B cell (primary cell): ENCODE data around the gene C1QA. TPM values are rescaled to one million over a fixed set of nuclear protein-coding genes. Genes with fewer than 3 reads are reported as not detected.

Experiments used
- ATAC-seq: fragments of 200-7000 bp; cut with Tn5 transposase; one replicate; pipeline ENCODE4 v1.10.0; 2021; ENCODE audit warnings: low read depth, mild to moderate bottlenecking, moderate number of reproducible peaks, moderate library complexity
- CTCF ChIA-PET: fragments of 350-600 bp; sonication (Branson Sonifier 250); formaldehyde crosslinking; loops from one replicate; lab custom pipeline; 2021; ENCODE audit warnings: antibody characterized with exemption, inconsistent platforms; lab: Charles Lee
- POLR2A ChIA-PET: fragments of 350-600 bp; sonication (Branson Sonifier 250); formaldehyde crosslinking; loops from one replicate; lab custom pipeline; 2021; ENCODE audit warnings: antibody characterized with exemption; lab: Charles Lee
- DNase-seq: peaks from one replicate; pipeline ENCODE4 v3.0.0; 2013
- H2AFZ ChIP-seq: 2 replicates; pipeline ENCODE4 v1.6.1; 2012; ENCODE audit warnings: mild to moderate bottlenecking, low read depth, low read length; ENCODE audit not compliant: insufficient read depth, poor library complexity, severe bottlenecking
- H3K27ac ChIP-seq, 2 donors: 1 replicate in 1 of 2; 2 replicates in 1 of 2; pipeline ENCODE4 v1.5.1; 2012 to 2013; ENCODE audit warnings: low read length in 2 of 2, mild to moderate bottlenecking in 2 of 2, moderate library complexity in 1 of 2
- H3K27me3 ChIP-seq, 4 experiments: fragments of 200-600 bp in 1 of 4; sonication (generic) in 1 of 4; replicated peaks in 1 of 4; 1 replicate in 2 of 4; 2 replicates in 2 of 4; pipeline versions ENCODE4 v1.6.1 to v1.7.0; 2013 to 2016; ENCODE audit warnings: low read length in 3 of 4, mild to moderate bottlenecking in 2 of 4, mixed read lengths in 1 of 4, moderate library complexity in 1 of 4; ENCODE audit not compliant: insufficient read depth in 4 of 4, control insufficient read depth in 3 of 4; ENCODE audit errors: control extremely low read depth in 1 of 4
- H3K36me3 ChIP-seq, 2 experiments: replicated peaks in 1 of 2; 1 replicate in 1 of 2; 2 replicates in 1 of 2; pipeline versions ENCODE4 v1.6.1 to v1.7.1; 2013; ENCODE audit warnings: low read length in 1 of 2; ENCODE audit not compliant: insufficient read depth in 2 of 2, control insufficient read depth in 1 of 2; ENCODE audit errors: control extremely low read depth in 1 of 2, extremely low read depth in 1 of 2
- H3K4me1 ChIP-seq, 2 donors: fragments of 200-600 bp in 1 of 2; sonication (generic) in 1 of 2; 1 replicate in 1 of 2; 2 replicates in 1 of 2; pipeline versions ENCODE4 v1.5.1 to v1.6.1; 2013 to 2017; ENCODE audit warnings: low read length in 2 of 2; ENCODE audit not compliant: control insufficient read depth in 2 of 2, insufficient read depth in 2 of 2
- H3K4me2 ChIP-seq: replicated peaks from 2 replicates; pipeline ENCODE3; 2012; ENCODE audit warnings: mild to moderate bottlenecking, low read depth, low read length; ENCODE audit not compliant: poor library complexity, severe bottlenecking
- H3K4me3 ChIP-seq, 5 experiments: fragments of 200-600 bp in 1 of 5; sonication (generic) in 1 of 5; 1 replicate in 3 of 5; 2 replicates in 2 of 5; pipeline versions ENCODE4 v1.5.1 to v1.7.0; 2011 to 2016; ENCODE audit warnings: low read length in 4 of 5, mild to moderate bottlenecking in 4 of 5, low read depth in 2 of 5, control low read depth in 1 of 5, moderate library complexity in 1 of 5; ENCODE audit not compliant: insufficient read depth in 1 of 5; ENCODE audit errors: control extremely low read depth in 1 of 5, extremely low read depth in 1 of 5
- H3K79me2 ChIP-seq: fragments of 200-600 bp; sonication (generic); one replicate; pipeline ENCODE4 v1.6.0; 2016; ENCODE audit warnings: low read length; ENCODE audit not compliant: control insufficient read depth, insufficient read depth
- H3K9ac ChIP-seq: fragments of 200-600 bp; sonication (generic); 2 replicates; pipeline ENCODE4 v1.6.1; 2017; ENCODE audit warnings: mild to moderate bottlenecking, low read length, moderate library complexity
- H3K9me3 ChIP-seq, 3 donors: one replicate each; pipeline versions ENCODE4 v1.6.1 to v1.7.1; 2013; ENCODE audit warnings: low read length in 2 of 3; ENCODE audit not compliant: control insufficient read depth in 2 of 3, insufficient read depth in 1 of 3; ENCODE audit errors: control extremely low read depth in 1 of 3
- H4K20me1 ChIP-seq: 2 replicates; pipeline ENCODE4 v1.6.0; 2012; ENCODE audit warnings: mild to moderate bottlenecking, low read length; ENCODE audit not compliant: insufficient read depth, control insufficient read depth, poor library complexity, severe bottlenecking
- H3K27ac Mint-ChIP-seq: one replicate; pipeline ENCODE4 v1.8.0; 2021; ENCODE audit warnings: mixed read lengths
- H3K27me3 Mint-ChIP-seq: one replicate; pipeline ENCODE4 v1.8.0; 2021; ENCODE audit warnings: mixed read lengths
- H3K4me1 Mint-ChIP-seq: one replicate; pipeline ENCODE4 v1.8.0; 2021; ENCODE audit warnings: mixed read lengths
- H3K4me3 Mint-ChIP-seq: one replicate; pipeline ENCODE4 v1.8.0; 2021; ENCODE audit warnings: mixed read lengths
- H3K9me3 Mint-ChIP-seq: one replicate; pipeline ENCODE4 v1.8.0; 2022; ENCODE audit warnings: mixed read lengths; ENCODE audit not compliant: insufficient read depth
- EZH2 ChIP-seq: IDR thresholded peaks from 2 replicates; pipeline ENCODE4 v1.6.1; 2012; ENCODE audit warnings: borderline replicate concordance, low read depth, mild to moderate bottlenecking, moderate library complexity, low read length; ENCODE audit not compliant: insufficient read depth, poor library complexity, severe bottlenecking
- WGBS: methylation state at CpG from one replicate; pipeline ENCODE4 v1.1.5; 2013; ENCODE audit warnings: missing lambda C conversion rate; ENCODE audit not compliant: insufficient coverage; 5-methylcytosine and 5-hydroxymethylcytosine counted together
- intact Hi-C: fragments of 100-400 bp; cut with micrococcal nuclease; formaldehyde crosslinking; loops from one replicate; pipeline ENCODE4 v1.10.0; 2022
- polyA plus RNA-seq: library from polyadenylated mRNA; depleted of rRNA; stranded (reverse); fragments of >200 nt; gene quantifications from 2 replicates; pipeline ENCODE4 v1.2.3, GENCODE V29; 2012
- total RNA-seq, 2 donors: library from RNA; stranded (reverse); fragments of 120-200 nt in 1 of 2; gene quantifications; 1 replicate in 1 of 2; 2 replicates in 1 of 2; pipeline versions ENCODE4 v1.2.3 to v1.2.4, GENCODE V29; 2013 to 2022
- TF ChIP-seq, protein P1 (sequence below): fragments of 200-600 bp; IDR thresholded peaks from one replicate; pipeline ENCODE4 v1.8.0; 2022; ENCODE audit warnings: antibody characterized with exemption, mild to moderate bottlenecking

C1QA gene
- total and polyA plus RNA-seq, 2 donors (not counting 1 experiment from before 2014, with no cell fraction given): 0.16 TPM; not detected in 1

DNA sequence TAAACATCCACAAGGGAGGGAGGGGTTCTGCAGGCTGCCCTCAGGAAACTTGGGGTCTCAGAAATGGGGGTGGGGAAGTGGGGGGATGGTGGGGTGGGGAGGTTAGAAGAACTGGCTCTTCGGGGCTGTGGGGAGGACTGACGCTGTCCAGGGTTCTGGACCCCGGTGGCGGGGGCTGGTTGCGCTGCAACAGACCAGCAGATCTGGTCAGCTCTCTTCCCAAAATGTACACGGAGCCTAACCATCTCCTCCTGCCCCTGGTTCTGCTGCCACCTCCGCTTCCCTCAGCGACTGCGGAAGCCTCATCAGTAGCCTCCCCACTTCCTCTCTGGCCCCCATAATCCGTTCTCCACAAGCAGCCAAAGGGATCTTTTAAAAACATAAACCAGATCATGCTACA lies 29.3 kb upstream of the C1QA start:
- peaks cover 55% of the 10 kb centered on the region for H3K27me3 Mint-ChIP-seq

DNA sequence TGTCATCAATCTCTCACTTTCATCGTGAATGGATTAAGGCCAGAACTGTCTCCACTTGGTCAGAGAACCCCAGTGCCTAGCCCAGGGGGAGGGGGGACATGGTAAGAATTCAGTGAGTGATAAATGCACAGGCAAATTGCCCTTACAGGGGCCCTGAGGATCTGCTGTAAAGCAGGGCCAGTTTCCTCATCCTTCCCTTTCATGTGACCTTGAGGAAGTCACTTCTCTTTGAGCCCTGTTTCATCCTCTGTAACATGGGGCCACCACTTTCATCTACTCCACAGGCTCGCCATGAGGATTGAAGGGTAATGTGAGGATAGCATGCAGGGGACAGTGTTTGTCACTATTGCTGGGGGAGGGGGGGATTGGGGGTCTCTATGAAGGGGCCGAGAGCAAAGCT lies 28.1 kb upstream of the C1QA start:
- ATAC-seq: no peak
- no peaks in the 10 kb centered on the region for H3K9me3 ChIP-seq
- no peak overlapping the region for H2AFZ ChIP-seq
- no peaks in the 10 kb centered on the region for H4K20me1 ChIP-seq
- no peaks in the 10 kb centered on the region for H3K4me1 Mint-ChIP-seq
- no peak overlapping the region for H3K4me3 Mint-ChIP-seq
- WGBS: 83% methylated on average over 1 of the region's 3 CpGs
- no peak overlapping the region for H3K4me2 ChIP-seq
- H3K27me3 ChIP-seq: peaks cover 0 to 13% (median 0%) of the 10 kb centered on the region in 4 experiments
- no peak overlapping the region for H3K27ac Mint-ChIP-seq
- TF ChIP-seq EZH2: no peak
- TF ChIP-seq, protein P1, sequence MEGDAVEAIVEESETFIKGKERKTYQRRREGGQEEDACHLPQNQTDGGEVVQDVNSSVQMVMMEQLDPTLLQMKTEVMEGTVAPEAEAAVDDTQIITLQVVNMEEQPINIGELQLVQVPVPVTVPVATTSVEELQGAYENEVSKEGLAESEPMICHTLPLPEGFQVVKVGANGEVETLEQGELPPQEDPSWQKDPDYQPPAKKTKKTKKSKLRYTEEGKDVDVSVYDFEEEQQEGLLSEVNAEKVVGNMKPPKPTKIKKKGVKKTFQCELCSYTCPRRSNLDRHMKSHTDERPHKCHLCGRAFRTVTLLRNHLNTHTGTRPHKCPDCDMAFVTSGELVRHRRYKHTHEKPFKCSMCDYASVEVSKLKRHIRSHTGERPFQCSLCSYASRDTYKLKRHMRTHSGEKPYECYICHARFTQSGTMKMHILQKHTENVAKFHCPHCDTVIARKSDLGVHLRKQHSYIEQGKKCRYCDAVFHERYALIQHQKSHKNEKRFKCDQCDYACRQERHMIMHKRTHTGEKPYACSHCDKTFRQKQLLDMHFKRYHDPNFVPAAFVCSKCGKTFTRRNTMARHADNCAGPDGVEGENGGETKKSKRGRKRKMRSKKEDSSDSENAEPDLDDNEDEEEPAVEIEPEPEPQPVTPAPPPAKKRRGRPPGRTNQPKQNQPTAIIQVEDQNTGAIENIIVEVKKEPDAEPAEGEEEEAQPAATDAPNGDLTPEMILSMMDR: no peak
- intact Hi-C loops: no loop called here
- CTCF ChIA-PET: no interaction called here
- H3K36me3 ChIP-seq: no peaks in the 10 kb centered on the region
- no peaks in the 10 kb centered on the region for H3K9me3 Mint-ChIP-seq
- H3K4me3 ChIP-seq: no peak overlapping the region
- H3K4me1 ChIP-seq: no peaks in the 10 kb centered on the region
- H3K27ac ChIP-seq: no peak overlapping the region
- H3K79me2 ChIP-seq: no peaks in the 10 kb centered on the region
- DNase-seq: no peak
- POLR2A ChIA-PET: no interaction called here
- H3K9ac ChIP-seq: no peak overlapping the region
- peaks cover 65% of the 10 kb centered on the region for H3K27me3 Mint-ChIP-seq

More for the DNA sequence above, 29.3 kb upstream of the C1QA start:
- Mint-ChIP-seq H3K9me3 (no peaks in the 10 kb centered on the region), H3K27ac (no peak overlapping the region), H3K4me1 (no peaks in the 10 kb centered on the region), H3K4me3 (no peak overlapping the region)
- Histone ChIP-seq H3K36me3 (no peaks in the 10 kb centered on the region), H3K4me1 (no peaks in the 10 kb centered on the region), H3K4me2 (no peak overlapping the region), H4K20me1 (no peaks in the 10 kb centered on the region), H3K9me3 (no peaks in the 10 kb centered on the region), H3K79me2 (no peaks in the 10 kb centered on the region), H3K9ac (no peak overlapping the region), H2AFZ (no peak overlapping the region), H3K27me3 (peaks cover 0 to 8% (median 0%) of the 10 kb centered on the region in 4 experiments), H3K27ac (no peak overlapping the region), H3K4me3 (no peak overlapping the region)
- ChIA-PET CTCF (no interaction called here), POLR2A (no interaction called here)
- ATAC-seq: no peak
- TF ChIP-seq, protein P1: no peak
- no peak for TF ChIP-seq EZH2
- no peak for DNase-seq
- 12% methylated on average over 7 of the region's 10 CpGs for WGBS
- intact Hi-C loops: no loop called here
